Measurements from ENCODE around the gene CSF1. TPM values are rescaled to one million over a fixed set of nuclear protein-coding genes. Genes with fewer than 3 reads are reported as not detected.
"Not testable (repeated sequence)": the region's sequence is repeated elsewhere in the genome, so short reads cannot be mapped to it uniquely, and the experiment has no call there.

Gene CSF1
- total RNA-seq, 1 donor = 53.9 TPM

DNA sequence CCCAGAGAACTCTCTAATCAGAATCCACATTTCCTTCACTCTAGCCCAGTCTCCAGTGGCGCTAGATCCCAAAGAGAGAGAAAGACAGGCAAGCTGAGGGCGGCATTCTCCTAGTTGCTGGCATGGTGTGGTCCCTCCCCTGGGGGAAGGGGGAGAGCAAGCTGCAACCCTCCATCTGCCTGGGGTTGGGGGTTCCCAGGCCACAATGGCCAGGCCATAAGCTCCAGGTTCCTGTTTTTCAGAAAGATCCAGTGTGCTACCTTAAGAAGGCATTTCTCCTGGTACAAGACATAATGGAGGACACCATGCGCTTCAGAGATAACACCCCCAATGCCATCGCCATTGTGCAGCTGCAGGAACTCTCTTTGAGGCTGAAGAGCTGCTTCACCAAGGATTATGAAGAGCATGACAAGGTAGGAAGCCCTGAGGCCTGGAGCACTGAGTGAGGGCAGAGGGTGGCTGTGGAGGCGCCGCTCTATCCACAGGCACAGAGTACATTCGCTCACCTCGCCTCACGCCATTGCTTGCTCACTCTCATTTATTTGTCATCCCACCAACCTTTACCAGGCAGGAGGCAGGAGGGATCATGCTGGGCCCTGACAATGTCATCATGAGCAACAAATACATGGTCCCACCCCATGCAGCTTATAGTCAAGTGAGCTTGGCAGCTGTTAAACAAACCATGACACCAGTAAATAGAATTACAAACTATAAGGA lies 6.6 kb downstream of the CSF1 start:
- H3K27me3 ChIP-seq (ENCODE audit: insufficient read depth, low read length) = no peaks in the 10 kb centered on the region
- TF ChIP-seq, protein P1, sequence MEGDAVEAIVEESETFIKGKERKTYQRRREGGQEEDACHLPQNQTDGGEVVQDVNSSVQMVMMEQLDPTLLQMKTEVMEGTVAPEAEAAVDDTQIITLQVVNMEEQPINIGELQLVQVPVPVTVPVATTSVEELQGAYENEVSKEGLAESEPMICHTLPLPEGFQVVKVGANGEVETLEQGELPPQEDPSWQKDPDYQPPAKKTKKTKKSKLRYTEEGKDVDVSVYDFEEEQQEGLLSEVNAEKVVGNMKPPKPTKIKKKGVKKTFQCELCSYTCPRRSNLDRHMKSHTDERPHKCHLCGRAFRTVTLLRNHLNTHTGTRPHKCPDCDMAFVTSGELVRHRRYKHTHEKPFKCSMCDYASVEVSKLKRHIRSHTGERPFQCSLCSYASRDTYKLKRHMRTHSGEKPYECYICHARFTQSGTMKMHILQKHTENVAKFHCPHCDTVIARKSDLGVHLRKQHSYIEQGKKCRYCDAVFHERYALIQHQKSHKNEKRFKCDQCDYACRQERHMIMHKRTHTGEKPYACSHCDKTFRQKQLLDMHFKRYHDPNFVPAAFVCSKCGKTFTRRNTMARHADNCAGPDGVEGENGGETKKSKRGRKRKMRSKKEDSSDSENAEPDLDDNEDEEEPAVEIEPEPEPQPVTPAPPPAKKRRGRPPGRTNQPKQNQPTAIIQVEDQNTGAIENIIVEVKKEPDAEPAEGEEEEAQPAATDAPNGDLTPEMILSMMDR (IDR thresholded peaks at IDR 0.05; ENCODE audit: extremely low read depth, low read depth, low read length) = no peak
- peaks cover 86% of the 10 kb centered on the region for H3K36me3 ChIP-seq (ENCODE audit: insufficient read depth, low read length)
- no peak overlapping the region for H2AFZ ChIP-seq (ENCODE audit: low read length)
- peaks cover 18% of the 10 kb centered on the region for H3K4me1 ChIP-seq (ENCODE audit: insufficient read depth, low read length)
- H3K79me2 ChIP-seq (ENCODE audit: insufficient read depth, low read length) = peaks cover 70% of the 10 kb centered on the region
- no peak for DNase-seq (ENCODE audit: insufficient read length, low spot score, missing footprints)
- H3K9me3 ChIP-seq (ENCODE audit: low read depth, low read length) = no peaks in the 10 kb centered on the region
- H4K20me1 ChIP-seq (ENCODE audit: insufficient read depth, low read length) = peaks cover 80% of the 10 kb centered on the region
- no peak overlapping the region for H3K4me2 ChIP-seq (ENCODE audit: insufficient read depth, low read length)
- H3K4me3 ChIP-seq (ENCODE audit: insufficient read depth, low read length) = no peak overlapping the region
- no peak overlapping the region for H3K27ac ChIP-seq (ENCODE audit: low read depth, low read length)

DNA sequence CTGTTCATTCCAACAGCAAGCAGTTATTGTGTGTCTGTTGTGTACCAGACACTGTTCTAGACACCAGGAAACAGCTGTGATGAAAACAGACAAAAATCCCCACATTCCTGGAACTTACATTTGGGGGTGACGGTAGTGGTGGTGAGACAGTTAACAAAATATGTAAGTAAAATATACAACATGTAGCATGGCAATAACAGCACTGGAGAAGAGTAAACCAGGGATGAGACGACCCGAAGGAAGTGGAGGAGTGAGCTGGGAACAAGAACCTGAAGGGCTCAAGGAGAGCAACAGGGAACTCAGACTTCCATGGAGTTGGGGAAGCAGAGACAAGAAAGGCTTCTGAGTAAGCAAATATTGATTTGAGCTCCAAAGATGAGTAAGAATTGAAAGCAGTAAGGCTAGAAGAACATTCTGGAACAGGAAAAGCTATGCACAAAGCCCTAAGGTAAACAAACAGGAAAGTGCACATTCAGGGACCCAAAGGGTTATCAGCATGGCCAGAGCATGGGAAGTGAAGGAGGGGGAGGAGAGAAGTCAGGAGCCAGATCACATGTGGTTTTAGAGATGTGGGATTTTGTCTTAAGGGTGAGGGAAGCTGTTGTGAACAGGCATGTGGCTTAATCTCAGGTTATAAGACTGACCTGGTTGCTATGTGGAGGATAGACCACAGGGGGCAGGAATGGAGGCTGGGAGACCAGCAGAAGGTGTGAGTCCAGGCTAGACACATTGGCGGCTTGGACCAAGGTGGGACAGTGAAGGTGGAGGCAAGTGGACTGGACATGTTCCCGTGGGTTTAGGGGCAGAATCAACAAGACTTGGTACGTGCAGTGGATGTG lies 7.3 kb downstream of the CSF1 start:
- DNase-seq (ENCODE audit: insufficient read length, low spot score, missing footprints) = no peak
- no peak overlapping the region for H2AFZ ChIP-seq (ENCODE audit: low read length)
- H3K27ac ChIP-seq (ENCODE audit: low read depth, low read length) = no peak overlapping the region
- no peak overlapping the region for H3K4me2 ChIP-seq (ENCODE audit: insufficient read depth, low read length)
- H3K9me3 ChIP-seq (ENCODE audit: low read depth, low read length) = no peaks in the 10 kb centered on the region
- TF ChIP-seq, protein P1 (IDR thresholded peaks at IDR 0.05; ENCODE audit: extremely low read depth, low read depth, low read length) = no peak
- H3K36me3 ChIP-seq (ENCODE audit: insufficient read depth, low read length) = peaks cover 94% of the 10 kb centered on the region
- peaks cover 81% of the 10 kb centered on the region for H4K20me1 ChIP-seq (ENCODE audit: insufficient read depth, low read length)
- peaks cover 10% of the 10 kb centered on the region for H3K4me1 ChIP-seq (ENCODE audit: insufficient read depth, low read length)
- no peak overlapping the region for H3K4me3 ChIP-seq (ENCODE audit: insufficient read depth, low read length)
- peaks cover 65% of the 10 kb centered on the region for H3K79me2 ChIP-seq (ENCODE audit: insufficient read depth, low read length)
- H3K27me3 ChIP-seq (ENCODE audit: insufficient read depth, low read length) = no peaks in the 10 kb centered on the region

DNA sequence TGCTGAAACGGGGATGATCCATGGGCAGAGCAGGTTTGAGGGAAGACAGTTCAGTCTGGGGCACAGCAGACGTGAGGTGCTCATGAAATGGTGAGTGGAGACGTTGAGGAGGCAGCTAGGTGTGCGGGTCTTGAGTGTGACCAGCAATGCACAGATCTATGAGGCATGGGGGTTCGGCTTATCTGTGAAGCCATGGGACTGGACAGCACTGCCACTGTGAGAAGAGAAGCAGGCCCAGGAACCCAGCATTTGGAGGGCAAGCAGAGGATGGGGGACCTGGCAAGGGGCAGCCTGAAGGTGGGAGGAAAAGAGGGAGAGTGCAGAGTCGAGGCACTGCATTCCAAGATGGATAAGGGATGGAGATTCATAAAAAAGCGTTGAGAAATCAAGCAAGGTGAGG lies 8.0 kb downstream of the CSF1 start:
- Histone ChIP-seq H3K4me3 (ENCODE audit: insufficient read depth, low read length) (no peak overlapping the region), H4K20me1 (ENCODE audit: insufficient read depth, low read length) (peaks cover 75% of the 10 kb centered on the region), H3K4me2 (ENCODE audit: insufficient read depth, low read length) (no peak overlapping the region), H3K79me2 (ENCODE audit: insufficient read depth, low read length) (peaks cover 59% of the 10 kb centered on the region), H3K36me3 (ENCODE audit: insufficient read depth, low read length) (peaks cover 95% of the 10 kb centered on the region), H2AFZ (ENCODE audit: low read length) (no peak overlapping the region), H3K9me3 (ENCODE audit: low read depth, low read length) (no peaks in the 10 kb centered on the region), H3K27me3 (ENCODE audit: insufficient read depth, low read length) (no peaks in the 10 kb centered on the region), H3K4me1 (ENCODE audit: insufficient read depth, low read length) (peaks cover 4% of the 10 kb centered on the region), H3K27ac (ENCODE audit: low read depth, low read length) (no peak overlapping the region)
- TF ChIP-seq, protein P1 (IDR thresholded peaks at IDR 0.05; ENCODE audit: extremely low read depth, low read depth, low read length) = no peak
- DNase-seq (ENCODE audit: insufficient read length, low spot score, missing footprints) = no peak

DNA sequence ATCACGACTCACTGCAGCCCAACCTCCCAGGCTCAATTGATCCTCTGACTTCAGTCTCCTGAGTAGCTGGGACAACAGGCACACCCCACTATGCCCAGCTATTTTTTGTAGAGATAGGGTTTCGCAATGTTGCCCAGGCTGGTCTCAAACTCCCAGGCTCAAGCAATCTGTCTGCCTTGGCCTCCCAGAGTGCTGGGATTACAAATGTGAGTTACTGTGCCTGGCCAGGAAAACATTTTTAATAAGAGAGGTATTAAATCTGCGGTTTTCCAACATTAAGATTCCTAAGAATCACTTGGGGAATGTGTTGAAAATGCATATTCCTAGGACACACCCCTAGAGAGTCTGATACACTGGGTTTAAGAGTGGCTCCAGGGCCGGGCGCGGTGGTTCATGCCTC lies 8.7 kb downstream of the CSF1 start:
- H3K27me3 ChIP-seq (ENCODE audit: insufficient read depth, low read length) = no peaks in the 10 kb centered on the region
- H3K4me3 ChIP-seq (ENCODE audit: insufficient read depth, low read length) = no peak overlapping the region
- H3K36me3 ChIP-seq (ENCODE audit: insufficient read depth, low read length) = peaks cover 97% of the 10 kb centered on the region
- no peak for DNase-seq (ENCODE audit: insufficient read length, low spot score, missing footprints)
- H2AFZ ChIP-seq (ENCODE audit: low read length) = no peak overlapping the region
- H3K27ac ChIP-seq (ENCODE audit: low read depth, low read length) = no peak overlapping the region
- H3K79me2 ChIP-seq (ENCODE audit: insufficient read depth, low read length) = peaks cover 57% of the 10 kb centered on the region
- TF ChIP-seq, protein P1 (IDR thresholded peaks at IDR 0.05; ENCODE audit: extremely low read depth, low read depth, low read length) = no peak
- H3K9me3 ChIP-seq (ENCODE audit: low read depth, low read length) = no peaks in the 10 kb centered on the region
- H3K4me1 ChIP-seq (ENCODE audit: insufficient read depth, low read length) = no peaks in the 10 kb centered on the region
- no peak overlapping the region for H3K4me2 ChIP-seq (ENCODE audit: insufficient read depth, low read length)
- peaks cover 71% of the 10 kb centered on the region for H4K20me1 ChIP-seq (ENCODE audit: insufficient read depth, low read length)

DNA sequence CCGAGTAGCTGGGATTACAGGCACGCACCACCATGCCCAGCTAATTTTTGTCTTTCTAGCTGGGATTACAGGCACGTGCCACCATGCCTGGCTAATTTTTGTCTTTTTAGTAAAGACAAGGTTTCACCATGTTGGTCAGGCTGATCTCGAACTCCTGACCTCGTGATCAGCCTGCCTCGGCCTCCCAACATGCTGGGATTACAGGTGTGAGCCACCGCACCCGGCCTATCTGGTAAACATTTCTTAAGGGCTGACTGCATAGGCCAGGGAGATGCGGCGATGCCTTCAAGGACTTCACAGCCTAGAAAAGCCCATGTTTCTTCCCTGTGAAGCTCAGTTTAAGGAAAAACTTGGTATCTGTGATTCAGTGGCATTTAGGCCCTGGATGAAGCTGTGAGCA lies 9.7 kb downstream of the CSF1 start:
- not testable (repeated sequence) for H3K4me1 ChIP-seq (ENCODE audit: insufficient read depth, low read length); H3K4me2 ChIP-seq (ENCODE audit: insufficient read depth, low read length); DNase-seq (ENCODE audit: insufficient read length, low spot score, missing footprints); H3K27me3 ChIP-seq (ENCODE audit: insufficient read depth, low read length); H3K27ac ChIP-seq (ENCODE audit: low read depth, low read length); H3K9me3 ChIP-seq (ENCODE audit: low read depth, low read length); H3K4me3 ChIP-seq (ENCODE audit: insufficient read depth, low read length); H2AFZ ChIP-seq (ENCODE audit: low read length)
- H3K36me3 ChIP-seq (ENCODE audit: insufficient read depth, low read length) = peaks cover 100% of the 10 kb centered on the region
- peaks cover 61% of the 10 kb centered on the region for H4K20me1 ChIP-seq (ENCODE audit: insufficient read depth, low read length)
- H3K79me2 ChIP-seq (ENCODE audit: insufficient read depth, low read length) = peaks cover 49% of the 10 kb centered on the region

Data from osteoblast (primary cell).